K562 (cell line): ENCODE data around the gene SRY. TPM values are rescaled to one million over a fixed set of nuclear protein-coding genes. Genes with fewer than 3 reads are reported as not detected.

Source experiments
- ATAC-seq: fragments of 200-7000 bp; cut with Tn5 transposase; 3 replicates; pipeline ENCODE4 v1.9.1; 2020; ENCODE audit warnings: moderate library complexity
- BruUV-seq: library from RNA; stranded (reverse); fragments of 400-500 nt; replicated peaks from 2 replicates; lab custom pipeline; 2021; lab: Mats Ljungman, UMichigan
- CTCF ChIA-PET: fragments of 300-600 bp; formaldehyde crosslinking; extraction: SDS; loops from one replicate; lab custom pipeline; 2021; ENCODE audit warnings: low intra/inter-chr PET ratio; lab: Yijun Ruan, JAX
- POLR2A ChIA-PET: fragments of 300-600, 350-650 bp; sonication (Branson Sonifier 250); formaldehyde crosslinking; extraction: SDS; loops from one replicate; lab custom pipeline; 2021; ENCODE audit warnings: antibody characterized with exemption, inconsistent platforms; lab: Yijun Ruan, JAX
- DNase-seq, 4 experiments: peaks; one replicate each; pipeline versions ENCODE4 v3.0.0 to v3.0.0-alpha.2; 2011 to 2018; ENCODE audit warnings: low spot score in 3 of 4, mixed read lengths in 3 of 4; ENCODE audit errors: extremely low read depth in 1 of 4
- FAIRE-seq: peaks from 2 replicates; lab custom pipeline; 2011; peaks lifted over from hg19 to GRCh38; lab: Jason Lieb, UNC
- H2AFZ ChIP-seq: 2 replicates; pipeline ENCODE4 v1.6.0; 2011; ENCODE audit warnings: low read depth, low read length, control low read depth, inconsistent platforms
- H3K27ac ChIP-seq: fragments of 200-600 bp; 3 replicates; pipeline ENCODE4 v1.8.0; 2011; ENCODE audit warnings: low read depth, mild to moderate bottlenecking, control low read depth, inconsistent platforms, low read length, moderate library complexity, mixed read lengths; ENCODE audit errors: extremely low read depth
- H3K27me3 ChIP-seq, 2 experiments: fragments of 300-600 bp in 1 of 2; 2 replicates in 1 of 2; 3 replicates in 1 of 2; pipeline versions ENCODE4 v1.6.0 to v1.8.0; 2011; ENCODE audit warnings: inconsistent platforms in 2 of 2, low read length in 2 of 2, mild to moderate bottlenecking in 1 of 2, mixed read lengths in 1 of 2, moderate library complexity in 1 of 2; ENCODE audit not compliant: control insufficient read depth in 2 of 2, insufficient read depth in 2 of 2
- H3K36me3 ChIP-seq: fragments of 300-600 bp; 3 replicates; pipeline ENCODE4 v1.8.0; 2011; ENCODE audit warnings: mild to moderate bottlenecking, low read length, inconsistent platforms; ENCODE audit not compliant: control insufficient read depth, insufficient read depth
- H3K4me1 ChIP-seq, 2 experiments: fragments of 200-600 bp in 1 of 2; replicated peaks in 1 of 2; 2 replicates in 1 of 2; 3 replicates in 1 of 2; pipeline versions ENCODE4 v1.5.1 to v1.8.0; 2011; ENCODE audit warnings: inconsistent platforms in 2 of 2, low read length in 2 of 2, mild to moderate bottlenecking in 1 of 2, mixed read lengths in 1 of 2, moderate library complexity in 1 of 2; ENCODE audit not compliant: control insufficient read depth in 2 of 2, insufficient read depth in 2 of 2
- H3K4me2 ChIP-seq: 2 replicates; pipeline ENCODE4 v1.6.1; 2011; ENCODE audit warnings: low read length, control low read depth, inconsistent platforms, mixed read lengths; ENCODE audit not compliant: insufficient read depth
- H3K4me3 ChIP-seq: fragments of 200-600 bp; sonication (generic), shearing (Covaris generic); 2 replicates; pipeline ENCODE4 v1.5.1; 2016; ENCODE audit warnings: control low read depth, inconsistent platforms
- H3K79me2 ChIP-seq: fragments of 200-600 bp; 3 replicates; pipeline ENCODE4 v1.8.0; 2011; ENCODE audit warnings: low read length, inconsistent platforms; ENCODE audit not compliant: control insufficient read depth, insufficient read depth
- H3K9ac ChIP-seq, 2 experiments: 2 replicates each; pipeline versions ENCODE4 v1.6.0 to v1.6.1; 2011; ENCODE audit warnings: low read depth in 2 of 2, low read length in 2 of 2, control low read depth in 1 of 2, inconsistent platforms in 1 of 2, mild to moderate bottlenecking in 1 of 2, mixed read lengths in 1 of 2; ENCODE audit not compliant: insufficient read depth in 1 of 2
- H3K9me1 ChIP-seq: one replicate; pipeline ENCODE4 v1.6.0; 2011; ENCODE audit warnings: inconsistent platforms, mild to moderate bottlenecking, low read length, moderate library complexity; ENCODE audit not compliant: control insufficient read depth, insufficient read depth
- H3K9me3 ChIP-seq: replicated peaks from 2 replicates; pipeline ENCODE4 v1.5.1; 2011; ENCODE audit warnings: low read depth, low read length, inconsistent platforms; ENCODE audit not compliant: control insufficient read depth, insufficient read depth
- H4K20me1 ChIP-seq: replicated peaks from 2 replicates; pipeline ENCODE4 v1.6.1; 2011; ENCODE audit warnings: low read length, inconsistent platforms, mixed read lengths; ENCODE audit not compliant: control insufficient read depth, insufficient read depth
- HNRNPH1 ChIP-seq: fragments of 200-400 bp; formaldehyde crosslinking; optimal IDR thresholded peaks from 2 replicates; pipeline ENCODE3; 2017; ENCODE audit warnings: low read depth, mild to moderate bottlenecking, low read length, moderate library complexity
- POLR2AphosphoS2 ChIP-seq: IDR thresholded peaks from 2 replicates; pipeline ENCODE4 v1.6.1; 2012; ENCODE audit warnings: low read length, improper control_type of control experiment
- SMAD3 ChIP-seq: fragments of 450-650 bp; formaldehyde crosslinking; conservative IDR thresholded peaks from 2 replicates; pipeline ENCODE4 v1.4.0; 2020; ENCODE audit warnings: mild to moderate bottlenecking
- TAL1 ChIP-seq: fragments of 450-650 bp; IDR thresholded peaks from 2 replicates; pipeline ENCODE4 v1.6.1; 2016; ENCODE audit warnings: mild to moderate bottlenecking
- ZBTB8A ChIP-seq: fragments of 450-650 bp; IDR thresholded peaks from 2 replicates; pipeline ENCODE4 v1.6.1; 2018; ENCODE audit warnings: mild to moderate bottlenecking, moderate library complexity; ENCODE audit not compliant: partially characterized antibody
- ZNF143 ChIP-seq: sonication (generic); formaldehyde crosslinking; IDR thresholded peaks from 2 replicates; pipeline ENCODE4 v1.9.0; 2022; ENCODE audit warnings: mild to moderate bottlenecking, missing genetic modification reagents
- ZNF212 ChIP-seq: fragments of 450-650 bp; formaldehyde crosslinking; IDR thresholded peaks from 2 replicates; pipeline ENCODE4 v1.4.0; 2020; ENCODE audit warnings: mild to moderate bottlenecking
- ZNF3 ChIP-seq: fragments of 250-450 bp; sonication (Bioruptor Pico); IDR thresholded peaks from 2 replicates; pipeline ENCODE4 v1.5.0; 2021; ENCODE audit warnings: mild to moderate bottlenecking, moderate library complexity
- WGBS: fragments of 100-300 bp; shearing (Covaris generic); methylation state at CpG from one replicate; pipeline ENCODE4 v1.1.6; 2016; ENCODE audit warnings: low coverage, mixed read lengths; ENCODE audit not compliant: insufficient coverage; ENCODE audit errors: missing lambda C conversion rate; 5-methylcytosine and 5-hydroxymethylcytosine counted together
- in situ Hi-C: fragments of 300-500 bp; cut with MboI; formaldehyde crosslinking; loops from 4 replicates; pipeline ENCODE4 v1.15.0; 2018; ENCODE audit warnings: inconsistent platforms, mixed read lengths
- intact Hi-C: fragments of 100-400 bp; cut with micrococcal nuclease; formaldehyde crosslinking; loops from 2 replicates; pipeline ENCODE4 v1.14.2; 2022
- polyA plus RNA-seq, 8 experiments: library from polyadenylated mRNA; depleted of rRNA in 4 of 8; stranded (reverse) in 5 of 8; unstranded in 3 of 8; fragments of >200 nt; fragmentation: Nextera tagmentation in 2 of 8; fragmentation: Illumina TruSeq in 1 of 8; extraction: Ambion mirVana in 2 of 8; extraction: Trizol in 1 of 8; gene quantifications; 2 replicates each; pipeline versions ENCODE4 v1.2.1 to v1.2.3, GENCODE V29; 2011 to 2014; ENCODE audit warnings: inconsistent platforms in 1 of 8, missing spikeins in 1 of 8
- total RNA-seq, 7 experiments: library from RNA; depleted of rRNA in 6 of 7; stranded (reverse); fragments of >200 nt in 6 of 7; fragmentation: Illumina TruSeq in 2 of 7; extraction: Trizol in 2 of 7; gene quantifications; 2 replicates each; pipeline versions ENCODE4 v1.2.1 to v1.2.3, GENCODE V29; 2011 to 2021; ENCODE audit warnings: low replicate concordance in 1 of 7
- TF ChIP-seq, protein P1 (sequence below): fragments of 150-350 bp; conservative IDR thresholded peaks from 2 replicates; pipeline ENCODE4 v1.6.1; 2014; ENCODE audit warnings: low read length
- TF ChIP-seq, protein P2 (sequence below), 2 experiments: fragments of 450-650 bp; IDR thresholded peaks; 2 replicates each; pipeline ENCODE4 v1.6.1; 2016
- TF ChIP-seq, protein P3 (sequence below): fragments of 450-650 bp; IDR thresholded peaks from 2 replicates; pipeline ENCODE4 v1.6.1; 2017; ENCODE audit warnings: antibody characterized with exemption, mild to moderate bottlenecking
- TF ChIP-seq, protein P4 (sequence below): fragments of 150-350 bp; IDR thresholded peaks from 2 replicates; pipeline ENCODE4 v1.6.1; 2014; ENCODE audit warnings: low read depth, mild to moderate bottlenecking, low read length, borderline replicate concordance

The SRY gene
- total and polyA plus RNA-seq, 9 of the 15 experiments (the other 6 are each of a cell fraction or from before 2014, with no cell fraction given), result not detected

DNA sequence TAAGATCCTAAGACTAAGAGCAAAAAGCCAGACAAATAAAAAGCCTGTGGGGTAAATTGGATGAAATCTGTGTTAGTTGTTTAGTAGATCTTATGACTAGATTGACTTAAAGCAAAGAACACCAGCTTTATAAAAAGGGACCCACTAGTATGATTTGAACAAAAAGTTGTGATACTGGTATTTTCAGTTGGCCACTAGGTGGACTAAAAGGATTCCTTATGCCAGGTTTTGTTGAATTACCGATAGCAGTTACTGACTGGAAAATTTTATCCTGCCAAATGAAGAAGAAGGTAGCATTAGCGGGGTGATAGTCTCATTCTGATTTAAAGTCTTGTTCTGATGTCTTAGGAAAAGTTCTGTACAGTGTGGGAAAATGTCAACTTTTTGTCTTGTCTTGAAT, 12.8 kb upstream of the SRY start:
- Histone ChIP-seq H3K4me2 (no peak overlapping the region), H2AFZ (no peak overlapping the region), H3K4me3 (no peak overlapping the region), H3K36me3 (no peaks in the 10 kb centered on the region), H3K9me1 (no peaks in the 10 kb centered on the region), H3K79me2 (no peaks in the 10 kb centered on the region), H3K4me1 (no peaks in the 10 kb centered on the region), H4K20me1 (no peaks in the 10 kb centered on the region), H3K9ac (no peak overlapping the region), H3K9me3 (no peaks in the 10 kb centered on the region), H3K27ac (no peak overlapping the region), H3K27me3 (no peaks in the 10 kb centered on the region)
- ATAC-seq (no peak), FAIRE-seq (no peak), DNase-seq (no peak)
- no TSS peak for BruUV-seq
- in situ Hi-C loops, result no loop called here
- ChIA-PET CTCF (no interaction called here), POLR2A (no interaction called here)
- no CpG with 5 or more reads among the region's 2 CpGs for WGBS
- intact Hi-C loops, result no loop called here
- TF ChIP-seq TAL1 (no peak), HNRNPH1 (no peak), ZNF143 (no peak), POLR2AphosphoS2 (no peak), ZNF212 (CRISPR knock-in tag) (no peak), SMAD3 (CRISPR knock-in tag) (no peak), ZNF3 (CRISPR knock-in tag) (no peak), ZBTB8A (no peak)
- TF ChIP-seq, protein P1, sequence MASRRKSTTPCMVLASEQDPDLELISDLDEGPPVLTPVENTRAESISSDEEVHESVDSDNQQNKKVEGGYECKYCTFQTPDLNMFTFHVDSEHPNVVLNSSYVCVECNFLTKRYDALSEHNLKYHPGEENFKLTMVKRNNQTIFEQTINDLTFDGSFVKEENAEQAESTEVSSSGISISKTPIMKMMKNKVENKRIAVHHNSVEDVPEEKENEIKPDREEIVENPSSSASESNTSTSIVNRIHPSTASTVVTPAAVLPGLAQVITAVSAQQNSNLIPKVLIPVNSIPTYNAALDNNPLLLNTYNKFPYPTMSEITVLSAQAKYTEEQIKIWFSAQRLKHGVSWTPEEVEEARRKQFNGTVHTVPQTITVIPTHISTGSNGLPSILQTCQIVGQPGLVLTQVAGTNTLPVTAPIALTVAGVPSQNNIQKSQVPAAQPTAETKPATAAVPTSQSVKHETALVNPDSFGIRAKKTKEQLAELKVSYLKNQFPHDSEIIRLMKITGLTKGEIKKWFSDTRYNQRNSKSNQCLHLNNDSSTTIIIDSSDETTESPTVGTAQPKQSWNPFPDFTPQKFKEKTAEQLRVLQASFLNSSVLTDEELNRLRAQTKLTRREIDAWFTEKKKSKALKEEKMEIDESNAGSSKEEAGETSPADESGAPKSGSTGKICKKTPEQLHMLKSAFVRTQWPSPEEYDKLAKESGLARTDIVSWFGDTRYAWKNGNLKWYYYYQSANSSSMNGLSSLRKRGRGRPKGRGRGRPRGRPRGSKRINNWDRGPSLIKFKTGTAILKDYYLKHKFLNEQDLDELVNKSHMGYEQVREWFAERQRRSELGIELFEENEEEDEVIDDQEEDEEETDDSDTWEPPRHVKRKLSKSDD, result no peak
- TF ChIP-seq, protein P2, sequence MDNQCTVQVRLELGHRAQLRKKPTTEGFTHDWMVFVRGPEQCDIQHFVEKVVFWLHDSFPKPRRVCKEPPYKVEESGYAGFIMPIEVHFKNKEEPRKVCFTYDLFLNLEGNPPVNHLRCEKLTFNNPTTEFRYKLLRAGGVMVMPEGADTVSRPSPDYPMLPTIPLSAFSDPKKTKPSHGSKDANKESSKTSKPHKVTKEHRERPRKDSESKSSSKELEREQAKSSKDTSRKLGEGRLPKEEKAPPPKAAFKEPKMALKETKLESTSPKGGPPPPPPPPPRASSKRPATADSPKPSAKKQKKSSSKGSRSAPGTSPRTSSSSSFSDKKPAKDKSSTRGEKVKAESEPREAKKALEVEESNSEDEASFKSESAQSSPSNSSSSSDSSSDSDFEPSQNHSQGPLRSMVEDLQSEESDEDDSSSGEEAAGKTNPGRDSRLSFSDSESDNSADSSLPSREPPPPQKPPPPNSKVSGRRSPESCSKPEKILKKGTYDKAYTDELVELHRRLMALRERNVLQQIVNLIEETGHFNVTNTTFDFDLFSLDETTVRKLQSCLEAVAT (IDR thresholded peaks at IDR 0.05), result no peak
- TF ChIP-seq, protein P3, sequence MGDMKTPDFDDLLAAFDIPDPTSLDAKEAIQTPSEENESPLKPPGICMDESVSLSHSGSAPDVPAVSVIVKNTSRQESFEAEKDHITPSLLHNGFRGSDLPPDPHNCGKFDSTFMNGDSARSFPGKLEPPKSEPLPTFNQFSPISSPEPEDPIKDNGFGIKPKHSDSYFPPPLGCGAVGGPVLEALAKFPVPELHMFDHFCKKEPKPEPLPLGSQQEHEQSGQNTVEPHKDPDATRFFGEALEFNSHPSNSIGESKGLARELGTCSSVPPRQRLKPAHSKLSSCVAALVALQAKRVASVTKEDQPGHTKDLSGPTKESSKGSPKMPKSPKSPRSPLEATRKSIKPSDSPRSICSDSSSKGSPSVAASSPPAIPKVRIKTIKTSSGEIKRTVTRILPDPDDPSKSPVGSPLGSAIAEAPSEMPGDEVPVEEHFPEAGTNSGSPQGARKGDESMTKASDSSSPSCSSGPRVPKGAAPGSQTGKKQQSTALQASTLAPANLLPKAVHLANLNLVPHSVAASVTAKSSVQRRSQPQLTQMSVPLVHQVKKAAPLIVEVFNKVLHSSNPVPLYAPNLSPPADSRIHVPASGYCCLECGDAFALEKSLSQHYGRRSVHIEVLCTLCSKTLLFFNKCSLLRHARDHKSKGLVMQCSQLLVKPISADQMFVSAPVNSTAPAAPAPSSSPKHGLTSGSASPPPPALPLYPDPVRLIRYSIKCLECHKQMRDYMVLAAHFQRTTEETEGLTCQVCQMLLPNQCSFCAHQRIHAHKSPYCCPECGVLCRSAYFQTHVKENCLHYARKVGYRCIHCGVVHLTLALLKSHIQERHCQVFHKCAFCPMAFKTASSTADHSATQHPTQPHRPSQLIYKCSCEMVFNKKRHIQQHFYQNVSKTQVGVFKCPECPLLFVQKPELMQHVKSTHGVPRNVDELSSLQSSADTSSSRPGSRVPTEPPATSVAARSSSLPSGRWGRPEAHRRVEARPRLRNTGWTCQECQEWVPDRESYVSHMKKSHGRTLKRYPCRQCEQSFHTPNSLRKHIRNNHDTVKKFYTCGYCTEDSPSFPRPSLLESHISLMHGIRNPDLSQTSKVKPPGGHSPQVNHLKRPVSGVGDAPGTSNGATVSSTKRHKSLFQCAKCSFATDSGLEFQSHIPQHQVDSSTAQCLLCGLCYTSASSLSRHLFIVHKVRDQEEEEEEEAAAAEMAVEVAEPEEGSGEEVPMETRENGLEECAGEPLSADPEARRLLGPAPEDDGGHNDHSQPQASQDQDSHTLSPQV, result no peak
- TF ChIP-seq, protein P4, sequence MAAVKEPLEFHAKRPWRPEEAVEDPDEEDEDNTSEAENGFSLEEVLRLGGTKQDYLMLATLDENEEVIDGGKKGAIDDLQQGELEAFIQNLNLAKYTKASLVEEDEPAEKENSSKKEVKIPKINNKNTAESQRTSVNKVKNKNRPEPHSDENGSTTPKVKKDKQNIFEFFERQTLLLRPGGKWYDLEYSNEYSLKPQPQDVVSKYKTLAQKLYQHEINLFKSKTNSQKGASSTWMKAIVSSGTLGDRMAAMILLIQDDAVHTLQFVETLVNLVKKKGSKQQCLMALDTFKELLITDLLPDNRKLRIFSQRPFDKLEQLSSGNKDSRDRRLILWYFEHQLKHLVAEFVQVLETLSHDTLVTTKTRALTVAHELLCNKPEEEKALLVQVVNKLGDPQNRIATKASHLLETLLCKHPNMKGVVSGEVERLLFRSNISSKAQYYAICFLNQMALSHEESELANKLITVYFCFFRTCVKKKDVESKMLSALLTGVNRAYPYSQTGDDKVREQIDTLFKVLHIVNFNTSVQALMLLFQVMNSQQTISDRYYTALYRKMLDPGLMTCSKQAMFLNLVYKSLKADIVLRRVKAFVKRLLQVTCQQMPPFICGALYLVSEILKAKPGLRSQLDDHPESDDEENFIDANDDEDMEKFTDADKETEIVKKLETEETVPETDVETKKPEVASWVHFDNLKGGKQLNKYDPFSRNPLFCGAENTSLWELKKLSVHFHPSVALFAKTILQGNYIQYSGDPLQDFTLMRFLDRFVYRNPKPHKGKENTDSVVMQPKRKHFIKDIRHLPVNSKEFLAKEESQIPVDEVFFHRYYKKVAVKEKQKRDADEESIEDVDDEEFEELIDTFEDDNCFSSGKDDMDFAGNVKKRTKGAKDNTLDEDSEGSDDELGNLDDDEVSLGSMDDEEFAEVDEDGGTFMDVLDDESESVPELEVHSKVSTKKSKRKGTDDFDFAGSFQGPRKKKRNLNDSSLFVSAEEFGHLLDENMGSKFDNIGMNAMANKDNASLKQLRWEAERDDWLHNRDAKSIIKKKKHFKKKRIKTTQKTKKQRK, result no peak
